Calu3 (cell line): Measurements from ENCODE around the gene STAT3. TPM values are rescaled to one million over a fixed set of nuclear protein-coding genes. Genes with fewer than 3 reads are reported as not detected.

Source experiments
- BruUV-seq: library from RNA; stranded (reverse); fragments of 400-500 nt; replicated peaks from 2 replicates; lab custom pipeline; 2021; lab: Mats Ljungman, UMichigan
- CTCF ChIA-PET: fragments of 300-600 bp; sonication (Branson Sonifier 250); formaldehyde crosslinking; loops from one replicate; lab custom pipeline; 2022; ENCODE audit warnings: antibody characterized with exemption; lab: Charles Lee
- DNase-seq: peaks from one replicate; pipeline ENCODE4 v3.0.0; 2022
- H3K27ac Mint-ChIP-seq: one replicate; pipeline ENCODE4 v1.8.0; 2022; ENCODE audit warnings: mixed read lengths; ENCODE audit not compliant: unreplicated experiment
- H3K27me3 Mint-ChIP-seq: one replicate; pipeline ENCODE4 v1.8.0; 2022; ENCODE audit warnings: mixed read lengths; ENCODE audit not compliant: unreplicated experiment
- H3K36me3 Mint-ChIP-seq: one replicate; pipeline ENCODE4 v1.8.0; 2022; ENCODE audit warnings: mild to moderate bottlenecking, moderate library complexity, mixed read lengths; ENCODE audit not compliant: insufficient read depth, unreplicated experiment
- H3K4me1 Mint-ChIP-seq: one replicate; pipeline ENCODE4 v1.8.0; 2022; ENCODE audit warnings: mild to moderate bottlenecking, low read depth, mixed read lengths; ENCODE audit not compliant: unreplicated experiment
- H3K4me3 Mint-ChIP-seq: one replicate; pipeline ENCODE4 v1.8.0; 2022; ENCODE audit warnings: mild to moderate bottlenecking, low read depth, moderate library complexity, mixed read lengths; ENCODE audit not compliant: unreplicated experiment
- H3K9me3 Mint-ChIP-seq: one replicate; pipeline ENCODE4 v1.8.0; 2022; ENCODE audit warnings: low read depth, mixed read lengths; ENCODE audit not compliant: unreplicated experiment
- intact Hi-C: fragments of 100-400 bp; cut with micrococcal nuclease; formaldehyde crosslinking; loops from one replicate; pipeline ENCODE4 v1.10.0; 2022; ENCODE audit not compliant: unreplicated experiment
- total RNA-seq: library from RNA; stranded (reverse); gene quantifications from 2 replicates; pipeline ENCODE4 v1.2.3, GENCODE V29; 2022
- TF ChIP-seq, protein P1 (sequence below): fragments of 200-600 bp; IDR thresholded peaks from one replicate; pipeline ENCODE4 v1.8.0; 2022; ENCODE audit warnings: antibody characterized with exemption; ENCODE audit not compliant: unreplicated experiment

STAT3 gene
- total RNA-seq, 1 experiment from 2014 or later, result 183 TPM

DNA sequence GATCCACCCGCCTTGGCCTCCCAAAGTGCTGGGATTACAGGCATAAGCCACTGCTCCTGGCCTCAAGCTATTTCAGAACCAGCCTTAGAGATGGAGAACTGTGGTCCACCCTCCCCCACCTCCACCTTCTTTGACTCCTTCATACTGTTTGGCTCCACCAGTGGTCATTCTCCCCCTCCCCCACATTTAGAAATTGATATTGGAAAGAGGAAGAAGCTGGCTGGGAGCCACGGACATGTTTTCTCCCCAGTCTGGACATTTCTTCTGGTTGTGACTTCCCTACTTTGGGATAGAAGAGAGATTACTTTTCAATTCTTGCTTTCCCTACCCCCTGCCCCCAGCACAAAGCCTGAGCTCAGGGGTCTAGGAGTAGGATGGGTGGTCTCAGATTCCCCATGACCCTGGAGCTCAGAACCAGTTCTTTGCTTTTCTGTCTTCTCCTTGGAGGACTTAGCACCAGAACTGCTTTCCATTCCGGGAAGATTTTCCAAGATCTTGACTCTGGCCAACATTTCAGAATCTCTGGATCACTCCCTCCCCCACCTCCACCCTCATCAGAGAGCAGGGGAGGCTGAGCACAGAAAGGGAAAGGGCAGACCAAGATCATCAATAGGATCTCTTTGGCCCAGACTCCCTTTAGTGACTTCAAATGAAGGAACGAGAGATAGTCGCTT lies 18.5 kb upstream of the STAT3 start:
- Mint-ChIP-seq H3K4me3 (no peak overlapping the region), H3K9me3 (no peaks in the 10 kb centered on the region), H3K27me3 (no peaks in the 10 kb centered on the region), H3K4me1 (peaks cover 42% of the 10 kb centered on the region), H3K36me3 (no peaks in the 10 kb centered on the region), H3K27ac (no peak overlapping the region)
- intact Hi-C loops, result loop anchor here (1.0 to 10.0 kb wide), 3 partner anchors 84 to 444 kb away; partner anchors contain the start of gene DHX58
- TF ChIP-seq, protein P1, sequence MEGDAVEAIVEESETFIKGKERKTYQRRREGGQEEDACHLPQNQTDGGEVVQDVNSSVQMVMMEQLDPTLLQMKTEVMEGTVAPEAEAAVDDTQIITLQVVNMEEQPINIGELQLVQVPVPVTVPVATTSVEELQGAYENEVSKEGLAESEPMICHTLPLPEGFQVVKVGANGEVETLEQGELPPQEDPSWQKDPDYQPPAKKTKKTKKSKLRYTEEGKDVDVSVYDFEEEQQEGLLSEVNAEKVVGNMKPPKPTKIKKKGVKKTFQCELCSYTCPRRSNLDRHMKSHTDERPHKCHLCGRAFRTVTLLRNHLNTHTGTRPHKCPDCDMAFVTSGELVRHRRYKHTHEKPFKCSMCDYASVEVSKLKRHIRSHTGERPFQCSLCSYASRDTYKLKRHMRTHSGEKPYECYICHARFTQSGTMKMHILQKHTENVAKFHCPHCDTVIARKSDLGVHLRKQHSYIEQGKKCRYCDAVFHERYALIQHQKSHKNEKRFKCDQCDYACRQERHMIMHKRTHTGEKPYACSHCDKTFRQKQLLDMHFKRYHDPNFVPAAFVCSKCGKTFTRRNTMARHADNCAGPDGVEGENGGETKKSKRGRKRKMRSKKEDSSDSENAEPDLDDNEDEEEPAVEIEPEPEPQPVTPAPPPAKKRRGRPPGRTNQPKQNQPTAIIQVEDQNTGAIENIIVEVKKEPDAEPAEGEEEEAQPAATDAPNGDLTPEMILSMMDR, result no peak
- no peak for DNase-seq
- CTCF ChIA-PET, result interaction anchor here (0.6 to 2.7 kb wide), 21 partner anchors 9 to 574 kb away, joined by 3 to 19 read pairs (median 7); partner anchors contain the start of genes CAVIN1 and STAT3
- BruUV-seq, result no TSS peak

DNA sequence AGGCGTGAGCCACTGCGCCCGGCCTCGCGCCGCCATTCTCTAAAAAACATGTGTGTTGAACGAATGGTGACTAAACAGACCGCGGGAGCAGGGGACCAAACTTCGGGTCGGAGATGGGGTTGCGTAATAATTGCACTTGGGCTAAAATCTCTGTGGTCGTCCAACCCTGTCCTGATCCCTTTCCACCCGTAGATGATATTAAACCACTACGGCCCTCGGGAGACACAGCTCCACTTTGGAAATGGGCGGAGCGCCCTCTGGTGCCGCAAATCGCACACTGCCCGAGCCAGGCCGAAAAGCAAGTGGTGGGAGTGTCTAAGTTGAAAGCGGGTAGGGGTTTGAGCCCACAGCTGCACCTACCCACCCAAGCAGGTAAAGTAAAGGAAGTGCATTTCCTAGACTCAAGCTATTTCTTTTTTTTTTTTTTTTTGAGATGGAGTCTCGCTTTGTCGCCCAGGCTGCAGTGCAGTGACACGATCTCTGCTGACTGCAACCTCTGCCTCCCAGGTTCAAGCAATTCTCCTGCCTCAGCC lies 17.8 kb upstream of the STAT3 start:
- Mint-ChIP-seq H3K4me3 (no peak overlapping the region), H3K9me3 (no peaks in the 10 kb centered on the region), H3K27ac (no peak overlapping the region), H3K36me3 (no peaks in the 10 kb centered on the region), H3K4me1 (peaks cover 49% of the 10 kb centered on the region), H3K27me3 (no peaks in the 10 kb centered on the region)
- BruUV-seq, result no TSS peak
- peak; percentile 95 for DNase-seq
- intact Hi-C loops, result loop anchor here (1.0 to 10.0 kb wide), 3 partner anchors 84 to 444 kb away; partner anchors contain the start of gene DHX58
- CTCF ChIA-PET, result interaction anchor here (0.5 to 2.7 kb wide), 17 partner anchors 18 to 585 kb away, joined by 3 to 19 read pairs (median 4); partner anchors contain the start of gene STAT3
- TF ChIP-seq, protein P1, result peak; percentile 93

DNA sequence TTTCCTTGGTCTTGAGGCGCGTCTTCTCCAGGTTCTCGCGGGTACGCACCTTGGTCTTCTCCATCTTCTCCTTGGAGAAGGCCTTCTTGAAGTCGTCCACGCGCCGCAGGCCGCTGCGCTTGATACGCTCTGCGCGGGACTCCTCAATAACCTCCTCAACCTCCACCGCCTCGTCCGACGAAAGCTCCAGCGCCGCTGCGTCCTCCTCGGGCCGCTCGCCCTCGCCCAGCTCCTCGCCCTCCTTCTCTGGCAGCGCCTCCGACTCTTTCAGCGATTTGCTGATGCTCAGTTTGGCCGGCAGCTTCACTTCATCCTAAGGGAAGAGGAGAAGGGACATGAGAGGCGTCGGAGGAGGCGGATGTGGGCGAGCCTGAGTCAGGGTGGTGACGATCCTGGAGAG lies 16.8 kb upstream of the STAT3 start:
- no peak for DNase-seq
- Mint-ChIP-seq H3K27ac (no peak overlapping the region), H3K36me3 (no peaks in the 10 kb centered on the region), H3K4me1 (peaks cover 53% of the 10 kb centered on the region), H3K4me3 (no peak overlapping the region), H3K9me3 (no peaks in the 10 kb centered on the region), H3K27me3 (no peaks in the 10 kb centered on the region)
- CTCF ChIA-PET, result interaction anchor here (1.0 to 2.7 kb wide), 4 partner anchors 17 to 26 kb away, joined by 3 to 19 read pairs (median 8); partner anchors contain the start of gene STAT3
- TF ChIP-seq, protein P1, result no peak
- intact Hi-C loops, result loop anchor here (5.0 to 10.0 kb wide), 2 partner anchors 290 to 443 kb away; partner anchors contain the start of gene DHX58
- BruUV-seq, result no TSS peak

DNA sequence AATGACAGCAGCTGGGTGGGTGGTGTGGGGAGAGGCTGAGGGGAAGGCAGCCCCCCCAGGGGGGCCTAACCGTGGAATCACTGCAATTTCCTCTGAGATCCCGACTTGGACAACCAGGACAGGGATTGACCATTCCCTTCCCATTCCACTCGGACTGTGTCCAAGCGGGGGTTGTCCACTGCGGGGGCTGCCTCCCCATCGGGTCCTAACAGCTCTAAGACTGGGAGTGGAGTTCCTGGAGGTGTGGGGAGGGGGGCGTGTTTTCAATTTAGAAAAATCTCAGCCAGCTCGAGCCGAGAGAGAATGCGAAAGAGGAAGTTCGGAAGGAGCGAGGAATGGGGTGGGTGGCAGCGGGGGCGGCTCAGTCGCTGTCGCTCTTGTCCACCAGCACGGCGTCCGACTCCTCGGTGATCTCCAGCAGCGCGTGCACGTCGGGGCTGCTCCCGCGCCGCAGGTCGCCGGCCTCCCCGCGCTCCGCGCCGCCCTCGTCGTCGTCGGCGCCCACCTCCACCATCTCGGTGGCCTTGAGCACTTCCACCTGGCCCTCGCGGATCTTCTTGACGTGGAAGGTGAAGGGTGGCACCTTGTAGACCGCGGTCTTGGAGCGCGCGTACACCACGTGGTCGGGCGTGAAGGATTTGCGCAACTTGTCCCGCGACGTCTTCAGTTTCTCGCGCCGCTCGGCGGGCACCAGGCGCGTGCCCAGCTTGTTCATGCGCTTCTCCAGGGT lies 16.2 kb upstream of the STAT3 start:
- Mint-ChIP-seq H3K4me3 (no peak overlapping the region), H3K27ac (no peak overlapping the region), H3K4me1 (peaks cover 48% of the 10 kb centered on the region), H3K27me3 (no peaks in the 10 kb centered on the region), H3K9me3 (no peaks in the 10 kb centered on the region), H3K36me3 (no peaks in the 10 kb centered on the region)
- TF ChIP-seq, protein P1, result no peak
- BruUV-seq, result no TSS peak
- CTCF ChIA-PET, result interaction anchor here (0.6 to 3.0 kb wide), 4 partner anchors 75 to 274 kb away, joined by 5 to 11 read pairs (median 8); no protein-coding TSS in a partner anchor
- DNase-seq, result no peak
- intact Hi-C loops, result loop anchor here (5.0 to 10.0 kb wide), 2 partner anchors 290 to 442 kb away; partner anchors contain the start of gene DHX58
